HEK293 (cell line): Measurements from ENCODE around the gene ARMC8.

Experiments used
- CTCF ChIA-PET: fragments of 350-600 bp; formaldehyde crosslinking; extraction: SDS; loops from one replicate; lab custom pipeline; 2021; ENCODE audit warnings: antibody characterized with exemption; lab: Yijun Ruan, JAX
- POLR2A ChIA-PET: fragments of 300-600 bp; formaldehyde crosslinking; extraction: SDS; loops from one replicate; lab custom pipeline; 2020; ENCODE audit warnings: antibody characterized with exemption, inconsistent platforms; lab: Yijun Ruan, JAX
- H3K27ac ChIP-seq: fragments of 200-500 bp; sonication (Bioruptor generic); 2 replicates; pipeline ENCODE4 v1.5.1; 2014; ENCODE audit warnings: low read depth, low read length, control low read depth, inconsistent platforms; ENCODE audit errors: extremely low read depth
- H3K36me3 ChIP-seq, 2 experiments: fragments of 200-500 bp in 1 of 2; sonication (Bioruptor generic) in 1 of 2; 1 replicate in 1 of 2; 2 replicates in 1 of 2; pipeline ENCODE4 v1.5.1; 2014 to 2017; ENCODE audit warnings: inconsistent platforms in 2 of 2, low read length in 2 of 2; ENCODE audit not compliant: control insufficient read depth in 2 of 2, insufficient read depth in 1 of 2
- H3K4me1 ChIP-seq: fragments of 200-500 bp; sonication (Bioruptor generic); 2 replicates; pipeline ENCODE4 v1.5.1; 2014; ENCODE audit warnings: mild to moderate bottlenecking, low read length, inconsistent platforms; ENCODE audit not compliant: control insufficient read depth, insufficient read depth
- H3K4me3 ChIP-seq: 2 replicates; pipeline ENCODE4 v1.5.1; 2011; ENCODE audit warnings: low read depth, mild to moderate bottlenecking, control low read depth, low read length, moderate library complexity
- H3K9me3 ChIP-seq: fragments of 200-500 bp; sonication (Bioruptor generic); 2 replicates; pipeline ENCODE4 v1.5.1; 2014; ENCODE audit warnings: low read depth, low read length, inconsistent platforms; ENCODE audit not compliant: control insufficient read depth, insufficient read depth
- EGR2 ChIP-seq: fragments of 450-650 bp; formaldehyde crosslinking; IDR thresholded peaks from 2 replicates; pipeline ENCODE4 v1.5.1; 2016; ENCODE audit warnings: low read depth, missing biosample characterization, missing genetic modification characterization
- HOXA7 ChIP-seq: sonication (generic); formaldehyde crosslinking; IDR thresholded peaks from 2 replicates; pipeline ENCODE4 v1.8.1; 2022; ENCODE audit warnings: missing genetic modification reagents, borderline replicate concordance
- MEIS1 ChIP-seq: sonication (generic); formaldehyde crosslinking; IDR thresholded peaks from 2 replicates; pipeline ENCODE4 v1.8.1; 2022; ENCODE audit warnings: missing genetic modification reagents, mild to moderate bottlenecking, borderline replicate concordance
- OVOL3 ChIP-seq: fragments of 450-650 bp; formaldehyde crosslinking; IDR thresholded peaks from 2 replicates; pipeline ENCODE4 v1.5.1; 2016; ENCODE audit warnings: missing biosample characterization, missing genetic modification characterization
- SCRT2 ChIP-seq: fragments of 450-650 bp; formaldehyde crosslinking; IDR thresholded peaks from 2 replicates; pipeline ENCODE4 v1.5.1; 2016; ENCODE audit warnings: missing biosample characterization, missing genetic modification characterization
- SETDB1 ChIP-seq: IDR thresholded peaks from one replicate; pipeline ENCODE4 v1.6.1; 2017; ENCODE audit warnings: mild to moderate bottlenecking, low read length, moderate library complexity, mixed read lengths; ENCODE audit not compliant: insufficient read length
- ZNF121 ChIP-seq: fragments of 450-650 bp; formaldehyde crosslinking; IDR thresholded peaks from 2 replicates; pipeline ENCODE4 v1.5.1; 2016; ENCODE audit warnings: missing biosample characterization, missing genetic modification characterization
- ZNF37A ChIP-seq: fragments of 450-650 bp; IDR thresholded peaks from 2 replicates; pipeline ENCODE4 v1.5.1; 2018; ENCODE audit warnings: missing biosample characterization, missing genetic modification characterization
- ZNF600 ChIP-seq: fragments of 450-650 bp; formaldehyde crosslinking; IDR thresholded peaks from 2 replicates; pipeline ENCODE4 v1.5.1; 2016; ENCODE audit warnings: missing biosample characterization, missing genetic modification characterization
- ZNF658 ChIP-seq: fragments of 450-650 bp; formaldehyde crosslinking; IDR thresholded peaks from 2 replicates; pipeline ENCODE4; 2016; ENCODE audit warnings: missing biosample characterization, missing genetic modification characterization
- ZNF677 ChIP-seq: fragments of 450-650 bp; IDR thresholded peaks from 2 replicates; pipeline ENCODE4 v1.5.0; 2018; ENCODE audit warnings: missing biosample characterization, mild to moderate bottlenecking, missing genetic modification characterization, moderate library complexity
- TF ChIP-seq, protein P1 (sequence below): fragments of 450-650 bp; IDR thresholded peaks from 2 replicates; pipeline ENCODE4 v1.5.1; 2018; ENCODE audit warnings: missing biosample characterization, missing genetic modification characterization
- TF ChIP-seq, protein P2 (sequence below): fragments of 450-650 bp; formaldehyde crosslinking; IDR thresholded peaks from 2 replicates; pipeline ENCODE4 v1.5.1; 2017; ENCODE audit warnings: missing biosample characterization, missing genetic modification characterization
- TF ChIP-seq, protein P3 (sequence below): fragments of 450-650 bp; formaldehyde crosslinking; IDR thresholded peaks from 2 replicates; pipeline ENCODE4 v1.5.1; 2016; ENCODE audit warnings: missing biosample characterization, missing genetic modification characterization
- TF ChIP-seq, protein P4 (sequence below): fragments of 450-650 bp; formaldehyde crosslinking; IDR thresholded peaks from 2 replicates; pipeline ENCODE4 v1.5.1; 2016; ENCODE audit warnings: missing biosample characterization, missing genetic modification characterization
- TF ChIP-seq, protein P5 (sequence below): fragments of 450-650 bp; formaldehyde crosslinking; IDR thresholded peaks from 2 replicates; pipeline ENCODE4 v1.5.1; 2016; ENCODE audit warnings: missing biosample characterization, missing genetic modification characterization, low read depth

The ARMC8 gene

DNA sequence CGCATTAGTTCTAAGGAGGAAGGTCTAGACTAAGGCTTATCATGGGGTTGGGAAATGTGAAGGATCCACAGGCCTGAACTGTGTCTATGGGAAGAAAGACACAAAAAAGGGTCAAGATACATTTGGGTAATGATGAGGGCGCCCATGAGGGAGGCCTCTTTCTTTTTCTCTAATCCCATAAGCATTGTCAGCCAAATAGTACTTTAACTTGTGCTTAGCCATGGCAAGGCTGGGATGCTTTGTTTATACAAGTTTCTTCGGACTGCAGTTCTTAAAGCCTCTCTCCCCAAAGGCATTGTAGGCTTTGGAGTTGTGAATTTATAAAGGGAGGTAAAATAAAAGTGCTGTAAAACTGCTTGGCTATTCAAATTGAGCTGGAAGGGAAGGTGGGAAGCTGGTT is 23.4 kb downstream of the ARMC8 start:
- CTCF ChIA-PET = interaction anchor here (0.6 kb wide), 1 partner anchor 10 kb away, joined by 3 read pairs; no protein-coding TSS in a partner anchor
- Histone ChIP-seq H3K9me3 (no peaks in the 10 kb centered on the region), H3K4me1 (peaks cover 3% of the 10 kb centered on the region; the same call in 1 of the 2 replicates), H3K36me3 (no peaks in the 10 kb centered on the region), H3K4me3 (no peak overlapping the region), H3K27ac (no peak overlapping the region)
- POLR2A ChIA-PET = interaction anchor here (0.6 kb wide), 1 partner anchor 22 kb away, joined by 4 read pairs; no protein-coding TSS in a partner anchor
- TF ChIP-seq ZNF677 (no peak), ZNF37A (tag by site-specific recombination) (no peak), HOXA7 (CRISPR knock-in tag) (no peak), EGR2 (tag by site-specific recombination) (no peak), ZNF121 (no peak), ZNF600 (tag by site-specific recombination) (no peak), SETDB1 (no peak), SCRT2 (tag by site-specific recombination) (no peak), MEIS1 (no peak), ZNF658 (tag by site-specific recombination) (no peak), OVOL3 (tag by site-specific recombination) (no peak)
- TF ChIP-seq, protein P1, sequence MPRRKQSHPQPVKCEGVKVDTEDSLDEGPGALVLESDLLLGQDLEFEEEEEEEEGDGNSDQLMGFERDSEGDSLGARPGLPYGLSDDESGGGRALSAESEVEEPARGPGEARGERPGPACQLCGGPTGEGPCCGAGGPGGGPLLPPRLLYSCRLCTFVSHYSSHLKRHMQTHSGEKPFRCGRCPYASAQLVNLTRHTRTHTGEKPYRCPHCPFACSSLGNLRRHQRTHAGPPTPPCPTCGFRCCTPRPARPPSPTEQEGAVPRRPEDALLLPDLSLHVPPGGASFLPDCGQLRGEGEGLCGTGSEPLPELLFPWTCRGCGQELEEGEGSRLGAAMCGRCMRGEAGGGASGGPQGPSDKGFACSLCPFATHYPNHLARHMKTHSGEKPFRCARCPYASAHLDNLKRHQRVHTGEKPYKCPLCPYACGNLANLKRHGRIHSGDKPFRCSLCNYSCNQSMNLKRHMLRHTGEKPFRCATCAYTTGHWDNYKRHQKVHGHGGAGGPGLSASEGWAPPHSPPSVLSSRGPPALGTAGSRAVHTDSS (tag by site-specific recombination) = no peak
- TF ChIP-seq, protein P2, sequence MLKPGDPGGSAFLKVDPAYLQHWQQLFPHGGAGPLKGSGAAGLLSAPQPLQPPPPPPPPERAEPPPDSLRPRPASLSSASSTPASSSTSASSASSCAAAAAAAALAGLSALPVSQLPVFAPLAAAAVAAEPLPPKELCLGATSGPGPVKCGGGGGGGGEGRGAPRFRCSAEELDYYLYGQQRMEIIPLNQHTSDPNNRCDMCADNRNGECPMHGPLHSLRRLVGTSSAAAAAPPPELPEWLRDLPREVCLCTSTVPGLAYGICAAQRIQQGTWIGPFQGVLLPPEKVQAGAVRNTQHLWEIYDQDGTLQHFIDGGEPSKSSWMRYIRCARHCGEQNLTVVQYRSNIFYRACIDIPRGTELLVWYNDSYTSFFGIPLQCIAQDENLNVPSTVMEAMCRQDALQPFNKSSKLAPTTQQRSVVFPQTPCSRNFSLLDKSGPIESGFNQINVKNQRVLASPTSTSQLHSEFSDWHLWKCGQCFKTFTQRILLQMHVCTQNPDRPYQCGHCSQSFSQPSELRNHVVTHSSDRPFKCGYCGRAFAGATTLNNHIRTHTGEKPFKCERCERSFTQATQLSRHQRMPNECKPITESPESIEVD (tag by site-specific recombination) = no peak
- TF ChIP-seq, protein P3, sequence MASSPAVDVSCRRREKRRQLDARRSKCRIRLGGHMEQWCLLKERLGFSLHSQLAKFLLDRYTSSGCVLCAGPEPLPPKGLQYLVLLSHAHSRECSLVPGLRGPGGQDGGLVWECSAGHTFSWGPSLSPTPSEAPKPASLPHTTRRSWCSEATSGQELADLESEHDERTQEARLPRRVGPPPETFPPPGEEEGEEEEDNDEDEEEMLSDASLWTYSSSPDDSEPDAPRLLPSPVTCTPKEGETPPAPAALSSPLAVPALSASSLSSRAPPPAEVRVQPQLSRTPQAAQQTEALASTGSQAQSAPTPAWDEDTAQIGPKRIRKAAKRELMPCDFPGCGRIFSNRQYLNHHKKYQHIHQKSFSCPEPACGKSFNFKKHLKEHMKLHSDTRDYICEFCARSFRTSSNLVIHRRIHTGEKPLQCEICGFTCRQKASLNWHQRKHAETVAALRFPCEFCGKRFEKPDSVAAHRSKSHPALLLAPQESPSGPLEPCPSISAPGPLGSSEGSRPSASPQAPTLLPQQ (tag by site-specific recombination) = no peak
- TF ChIP-seq, protein P4, sequence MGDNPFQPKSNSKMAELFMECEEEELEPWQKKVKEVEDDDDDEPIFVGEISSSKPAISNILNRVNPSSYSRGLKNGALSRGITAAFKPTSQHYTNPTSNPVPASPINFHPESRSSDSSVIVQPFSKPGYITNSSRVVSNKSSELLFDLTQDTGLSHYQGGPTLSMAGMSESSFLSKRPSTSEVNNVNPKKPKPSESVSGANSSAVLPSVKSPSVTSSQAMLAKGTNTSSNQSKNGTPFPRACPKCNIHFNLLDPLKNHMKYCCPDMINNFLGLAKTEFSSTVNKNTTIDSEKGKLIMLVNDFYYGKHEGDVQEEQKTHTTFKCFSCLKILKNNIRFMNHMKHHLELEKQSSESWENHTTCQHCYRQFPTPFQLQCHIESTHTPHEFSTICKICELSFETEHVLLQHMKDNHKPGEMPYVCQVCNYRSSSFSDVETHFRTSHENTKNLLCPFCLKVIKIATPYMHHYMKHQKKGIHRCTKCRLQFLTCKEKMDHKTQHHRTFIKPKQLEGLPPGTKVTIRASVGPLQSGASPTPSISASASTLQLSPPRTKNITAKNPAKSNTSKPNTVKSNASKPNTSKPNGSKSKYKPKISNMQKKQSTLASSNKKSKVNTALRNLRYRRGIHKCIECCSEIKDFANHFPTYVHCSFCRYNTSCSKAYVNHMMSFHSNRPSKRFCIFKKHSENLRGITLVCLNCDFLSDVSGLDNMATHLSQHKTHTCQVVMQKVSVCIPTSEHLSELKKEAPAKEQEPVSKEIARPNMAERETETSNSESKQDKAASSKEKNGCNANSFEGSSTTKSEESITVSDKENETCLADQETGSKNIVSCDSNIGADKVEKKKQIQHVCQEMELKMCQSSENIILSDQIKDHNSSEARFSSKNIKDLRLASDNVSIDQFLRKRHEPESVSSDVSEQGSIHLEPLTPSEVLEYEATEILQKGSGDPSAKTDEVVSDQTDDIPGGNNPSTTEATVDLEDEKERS (tag by site-specific recombination) = no peak
- TF ChIP-seq, protein P5, sequence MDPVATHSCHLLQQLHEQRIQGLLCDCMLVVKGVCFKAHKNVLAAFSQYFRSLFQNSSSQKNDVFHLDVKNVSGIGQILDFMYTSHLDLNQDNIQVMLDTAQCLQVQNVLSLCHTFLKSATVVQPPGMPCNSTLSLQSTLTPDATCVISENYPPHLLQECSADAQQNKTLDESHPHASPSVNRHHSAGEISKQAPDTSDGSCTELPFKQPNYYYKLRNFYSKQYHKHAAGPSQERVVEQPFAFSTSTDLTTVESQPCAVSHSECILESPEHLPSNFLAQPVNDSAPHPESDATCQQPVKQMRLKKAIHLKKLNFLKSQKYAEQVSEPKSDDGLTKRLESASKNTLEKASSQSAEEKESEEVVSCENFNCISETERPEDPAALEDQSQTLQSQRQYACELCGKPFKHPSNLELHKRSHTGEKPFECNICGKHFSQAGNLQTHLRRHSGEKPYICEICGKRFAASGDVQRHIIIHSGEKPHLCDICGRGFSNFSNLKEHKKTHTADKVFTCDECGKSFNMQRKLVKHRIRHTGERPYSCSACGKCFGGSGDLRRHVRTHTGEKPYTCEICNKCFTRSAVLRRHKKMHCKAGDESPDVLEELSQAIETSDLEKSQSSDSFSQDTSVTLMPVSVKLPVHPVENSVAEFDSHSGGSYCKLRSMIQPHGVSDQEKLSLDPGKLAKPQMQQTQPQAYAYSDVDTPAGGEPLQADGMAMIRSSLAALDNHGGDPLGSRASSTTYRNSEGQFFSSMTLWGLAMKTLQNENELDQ (tag by site-specific recombination) = no peak
